Measurements from ENCODE around the gene HGFAC. TPM values are rescaled to one million over a fixed set of nuclear protein-coding genes. Genes with fewer than 3 reads are reported as not detected.

The HGFAC gene
- total RNA-seq, 4 donors from 2014 or later: 0.54 TPM; not detected in 3

- WGBS, 2 donors: 78 to 84% methylated on average over 14 to 24 of the region's 25 CpGs
- H3K27ac ChIP-seq: no peak overlapping the region
- no peak overlapping the region for H3K4me3 ChIP-seq (replicated peaks in 1 of 3)
- peaks cover 0 to 5% of the 10 kb centered on the region in 2 donors for H3K4me1 ChIP-seq
- no peaks in the 10 kb centered on the region for H3K9me3 ChIP-seq
- no peaks in the 10 kb centered on the region for H3K36me3 ChIP-seq
- H3K27me3 ChIP-seq: no peaks in the 10 kb centered on the region
- DNase-seq: no peak
- intact Hi-C loops (cut with DNase I): no loop called here
- no peak for TF ChIP-seq POLR2A (IDR thresholded peaks at IDR 0.05)
- TF ChIP-seq, protein P1, sequence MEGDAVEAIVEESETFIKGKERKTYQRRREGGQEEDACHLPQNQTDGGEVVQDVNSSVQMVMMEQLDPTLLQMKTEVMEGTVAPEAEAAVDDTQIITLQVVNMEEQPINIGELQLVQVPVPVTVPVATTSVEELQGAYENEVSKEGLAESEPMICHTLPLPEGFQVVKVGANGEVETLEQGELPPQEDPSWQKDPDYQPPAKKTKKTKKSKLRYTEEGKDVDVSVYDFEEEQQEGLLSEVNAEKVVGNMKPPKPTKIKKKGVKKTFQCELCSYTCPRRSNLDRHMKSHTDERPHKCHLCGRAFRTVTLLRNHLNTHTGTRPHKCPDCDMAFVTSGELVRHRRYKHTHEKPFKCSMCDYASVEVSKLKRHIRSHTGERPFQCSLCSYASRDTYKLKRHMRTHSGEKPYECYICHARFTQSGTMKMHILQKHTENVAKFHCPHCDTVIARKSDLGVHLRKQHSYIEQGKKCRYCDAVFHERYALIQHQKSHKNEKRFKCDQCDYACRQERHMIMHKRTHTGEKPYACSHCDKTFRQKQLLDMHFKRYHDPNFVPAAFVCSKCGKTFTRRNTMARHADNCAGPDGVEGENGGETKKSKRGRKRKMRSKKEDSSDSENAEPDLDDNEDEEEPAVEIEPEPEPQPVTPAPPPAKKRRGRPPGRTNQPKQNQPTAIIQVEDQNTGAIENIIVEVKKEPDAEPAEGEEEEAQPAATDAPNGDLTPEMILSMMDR (IDR thresholded peaks at IDR 0.05): no peak
These were observed 37.8 kb downstream of the HGFAC start for GRCh38 chr4:3479358-3480101.

DNA sequence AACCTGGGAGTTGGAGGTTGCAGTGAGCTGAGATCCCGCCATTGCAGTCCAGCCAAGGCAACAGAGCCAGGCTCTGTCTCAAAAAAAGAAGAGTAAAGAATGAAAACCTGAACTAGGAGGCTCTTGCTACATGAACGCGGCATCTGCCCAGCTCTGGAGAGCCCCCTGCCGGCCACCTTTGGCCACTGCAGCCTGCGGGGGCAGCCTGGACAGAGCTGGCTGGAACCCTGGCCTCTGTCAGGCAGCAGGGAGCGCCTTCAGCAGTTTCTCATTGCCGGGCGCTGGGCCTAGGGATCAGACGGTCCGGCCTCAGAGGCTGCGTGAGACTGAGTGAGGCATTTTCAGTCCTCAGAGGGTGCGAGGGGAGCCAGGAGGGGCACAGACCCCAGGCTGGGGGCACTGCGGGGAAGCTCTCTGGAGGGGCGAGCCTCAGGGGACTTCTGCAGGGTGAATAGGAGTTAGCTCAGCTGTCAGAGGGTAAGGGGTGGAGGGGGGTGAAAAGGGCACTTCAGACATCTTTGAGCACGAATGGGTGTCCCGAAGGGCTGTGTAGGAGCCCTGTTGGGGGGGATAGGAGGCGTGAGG lies 38.9 kb downstream of the HGFAC start:
- TF ChIP-seq POLR2A (IDR thresholded peaks at IDR 0.05): no peak
- TF ChIP-seq, protein P1 (IDR thresholded peaks at IDR 0.05): peak; percentile 84 to 100 (median 94)
- Histone ChIP-seq H3K27ac (no peak overlapping the region), H3K4me3 (replicated peaks in 1 of 3) (no peak overlapping the region), H3K36me3 (no peaks in the 10 kb centered on the region), H3K27me3 (no peaks in the 10 kb centered on the region), H3K4me1 (peaks cover 7 to 16% of the 10 kb centered on the region in 2 donors), H3K9me3 (no peaks in the 10 kb centered on the region)
- intact Hi-C loops (cut with DNase I): no loop called here
- WGBS, 2 donors: 15 to 25% methylated on average over 11 to 14 of the region's 17 CpGs
- peak; percentile 69 to 76 for DNase-seq

GRCh38 chr4:3481113-3481531 lies 39.4 kb downstream of the HGFAC start:
- no peak overlapping the region for H3K27ac ChIP-seq

DNA sequence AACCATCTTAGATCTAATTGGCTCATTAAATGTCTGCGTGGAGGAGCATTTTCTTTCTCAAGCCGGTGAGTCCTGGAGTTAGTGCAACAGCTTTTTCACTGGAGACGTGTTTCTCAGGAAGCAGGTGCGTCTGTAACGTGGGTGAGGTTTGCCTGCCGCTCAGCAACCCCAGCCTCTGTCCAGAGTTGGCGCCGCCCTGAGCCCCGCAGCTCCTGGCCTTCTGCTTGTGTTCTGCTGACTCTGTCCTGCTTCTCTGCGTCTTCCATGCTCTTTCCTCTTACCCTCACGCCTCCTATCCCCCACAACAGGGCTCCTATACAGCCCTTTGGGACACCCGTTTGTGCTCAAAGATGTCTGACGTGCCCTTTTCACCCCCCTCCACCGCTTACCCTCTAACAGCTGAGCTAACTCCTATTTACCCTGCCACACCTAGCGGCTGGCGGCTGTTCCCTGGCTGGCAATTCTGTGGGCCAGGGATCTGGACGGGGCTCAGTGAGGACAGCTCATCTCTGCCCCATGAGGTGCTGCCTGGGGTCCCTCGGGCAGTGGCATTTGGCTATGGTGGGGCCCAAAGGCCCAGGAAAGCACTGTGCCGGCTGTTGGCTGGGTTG lies 40.1 kb downstream of the HGFAC start:
- H3K4me3 ChIP-seq (replicated peaks in 1 of 3): no peak overlapping the region
- H3K36me3 ChIP-seq: no peaks in the 10 kb centered on the region
- H3K27ac ChIP-seq: no peak overlapping the region
- peaks cover 7 to 16% of the 10 kb centered on the region in 2 donors for H3K4me1 ChIP-seq
- 74 to 86% methylated on average over 17 to 18 of the region's 19 CpGs for WGBS, 2 donors
- DNase-seq: no peak
- intact Hi-C loops (cut with DNase I): no loop called here
- H3K27me3 ChIP-seq: no peaks in the 10 kb centered on the region
- TF ChIP-seq POLR2A (IDR thresholded peaks at IDR 0.05): no peak
- TF ChIP-seq, protein P1 (IDR thresholded peaks at IDR 0.05): no peak
- H3K9me3 ChIP-seq: no peaks in the 10 kb centered on the region

More at GRCh38 chr4:3481113-3481531, 39.4 kb downstream of the HGFAC start:
- WGBS, 2 donors: 41 to 48% methylated on average over 5 of the region's 5 CpGs
- Histone ChIP-seq H3K27me3 (no peaks in the 10 kb centered on the region), H3K36me3 (no peaks in the 10 kb centered on the region), H3K9me3 (no peaks in the 10 kb centered on the region), H3K4me1 (peaks cover 7 to 16% of the 10 kb centered on the region in 2 donors), H3K4me3 (replicated peaks in 1 of 3) (no peak overlapping the region)
- TF ChIP-seq POLR2A (IDR thresholded peaks at IDR 0.05): no peak
- TF ChIP-seq, protein P1 (IDR thresholded peaks at IDR 0.05): no peak
- DNase-seq: no peak
- intact Hi-C loops (cut with DNase I): no loop called here

- no peak for DNase-seq
- Histone ChIP-seq H3K27me3 (no peaks in the 10 kb centered on the region), H3K27ac (no peak overlapping the region), H3K9me3 (no peaks in the 10 kb centered on the region), H3K4me1 (peaks cover 7 to 16% of the 10 kb centered on the region in 2 donors), H3K4me3 (replicated peaks in 1 of 3) (no peak overlapping the region), H3K36me3 (no peaks in the 10 kb centered on the region)
- intact Hi-C loops (cut with DNase I): no loop called here
- WGBS, 2 donors: 87 to 89% methylated on average over 10 to 12 of the region's 12 CpGs
- TF ChIP-seq POLR2A (IDR thresholded peaks at IDR 0.05): no peak
- TF ChIP-seq, protein P1 (IDR thresholded peaks at IDR 0.05): no peak
These were observed 40.9 kb downstream of the HGFAC start for GRCh38 chr4:3482707-3483106.

Measured in thyroid gland (tissue), 4 donors.